Sigmoid colon (tissue), 7 donors: Measurements from ENCODE around the gene RHOC. TPM values are rescaled to one million over a fixed set of nuclear protein-coding genes. Genes with fewer than 3 reads are reported as not detected.

Experiments
- DNase-seq: peaks from one replicate; pipeline ENCODE4 v3.0.0-alpha.2; 2019
- H3K27ac ChIP-seq, 4 donors: fragments of 200-600 bp; sonication (generic); one replicate each; pipeline ENCODE4 v1.5.1; 2016 to 2019; ENCODE audit warnings: mild to moderate bottlenecking in 1 of 4
- H3K27me3 ChIP-seq, 3 donors: fragments of 200-600 bp; sonication (generic); one replicate each; pipeline ENCODE4 v1.5.1; 2019; ENCODE audit warnings: mild to moderate bottlenecking in 1 of 3
- H3K36me3 ChIP-seq, 4 donors: fragments of 200-600 bp; sonication (generic); one replicate each; pipeline ENCODE4 v1.5.1; 2016 to 2019
- H3K4me1 ChIP-seq, 4 donors: fragments of 200-600 bp; sonication (generic); one replicate each; pipeline ENCODE4 v1.5.1; 2017 to 2019
- H3K4me3 ChIP-seq, 4 donors: fragments of 200-600 bp; sonication (generic); one replicate each; pipeline ENCODE4 v1.5.1; 2017 to 2019; ENCODE audit warnings: mild to moderate bottlenecking in 2 of 4, moderate library complexity in 1 of 4
- H3K9me3 ChIP-seq, 4 donors: fragments of 200-600 bp in 3 of 4; sonication (generic) in 3 of 4; one replicate each; pipeline versions ENCODE4 v1.5.1 to v1.6.1; 2013 to 2019
- EP300 ChIP-seq, 4 donors: sonication (generic); formaldehyde crosslinking; IDR thresholded peaks; one replicate each; pipeline ENCODE4 v1.6.1; 2017; ENCODE audit warnings: antibody characterized with exemption in 4 of 4
- POLR2A ChIP-seq, 2 donors: fragments of 450-650 bp; IDR thresholded peaks; one replicate each; pipeline ENCODE4 v1.6.1; 2016; ENCODE audit warnings: antibody characterized with exemption in 2 of 2, mild to moderate bottlenecking in 2 of 2, moderate library complexity in 2 of 2
- POLR2AphosphoS5 ChIP-seq, 4 donors: sonication (generic); formaldehyde crosslinking; IDR thresholded peaks; one replicate each; pipeline ENCODE4 v1.6.1; 2017; ENCODE audit warnings: antibody characterized with exemption in 4 of 4
- WGBS, 2 donors: extraction: QIAGEN DNeasy Blood & Tissue Kit; methylation state at CpG; one replicate each; pipeline ENCODE4 v1.1.7; 2013; 5-methylcytosine and 5-hydroxymethylcytosine counted together
- intact Hi-C: fragments of 100-400 bp; cut with DNase I; formaldehyde crosslinking; loops from one replicate; pipeline ENCODE4 v1.15.1; 2023
- polyA plus RNA-seq, 3 donors: library from polyadenylated mRNA; stranded (reverse); fragments of 200-250 nt; gene quantifications; one replicate each; pipeline ENCODE4 v1.2.3, GENCODE V29; 2013
- total RNA-seq, 4 donors: library from RNA; depleted of rRNA; stranded (reverse); fragments of >200 nt; gene quantifications; one replicate each; pipeline ENCODE4 v1.1.0, GENCODE V29; 2016
- TF ChIP-seq, protein P1 (sequence below), 4 experiments: fragments of 450-650 bp in 3 of 4; fragments of 200-600 bp in 1 of 4; IDR thresholded peaks; one replicate each; pipeline ENCODE4 v1.5.1; 2016 to 2019; ENCODE audit warnings: antibody characterized with exemption in 4 of 4, mild to moderate bottlenecking in 3 of 4, moderate library complexity in 2 of 4
- donor health status: healthy with polysubstance abuse.
- donor health status: Bipolar disorder and iron deficiency.
- donor health status: healthy.

Gene RHOC
- total and polyA plus RNA-seq, 7 donors = 181 to 1,259 (median 244) TPM

GRCh38 chr1:112687785-112688496, 19.0 kb downstream of the RHOC start:
- Histone ChIP-seq H3K27me3 (no peaks in the 10 kb centered on the region), H3K27ac (peak overlapping the region; percentile 0 to 48 (median 41)), H3K9me3 (no peaks in the 10 kb centered on the region), H3K36me3 (peaks cover 14 to 47% (median 19%) of the 10 kb centered on the region in 4 donors), H3K4me3 (no peak overlapping the region), H3K4me1 (peaks cover 0 to 9% (median 3%) of the 10 kb centered on the region in 4 donors)
- intact Hi-C loops = no loop called here
- no peak for DNase-seq
- TF ChIP-seq EP300 (IDR thresholded peaks at IDR 0.05) = no peak
- no peak for TF ChIP-seq POLR2A (IDR thresholded peaks at IDR 0.05)
- TF ChIP-seq, protein P1, sequence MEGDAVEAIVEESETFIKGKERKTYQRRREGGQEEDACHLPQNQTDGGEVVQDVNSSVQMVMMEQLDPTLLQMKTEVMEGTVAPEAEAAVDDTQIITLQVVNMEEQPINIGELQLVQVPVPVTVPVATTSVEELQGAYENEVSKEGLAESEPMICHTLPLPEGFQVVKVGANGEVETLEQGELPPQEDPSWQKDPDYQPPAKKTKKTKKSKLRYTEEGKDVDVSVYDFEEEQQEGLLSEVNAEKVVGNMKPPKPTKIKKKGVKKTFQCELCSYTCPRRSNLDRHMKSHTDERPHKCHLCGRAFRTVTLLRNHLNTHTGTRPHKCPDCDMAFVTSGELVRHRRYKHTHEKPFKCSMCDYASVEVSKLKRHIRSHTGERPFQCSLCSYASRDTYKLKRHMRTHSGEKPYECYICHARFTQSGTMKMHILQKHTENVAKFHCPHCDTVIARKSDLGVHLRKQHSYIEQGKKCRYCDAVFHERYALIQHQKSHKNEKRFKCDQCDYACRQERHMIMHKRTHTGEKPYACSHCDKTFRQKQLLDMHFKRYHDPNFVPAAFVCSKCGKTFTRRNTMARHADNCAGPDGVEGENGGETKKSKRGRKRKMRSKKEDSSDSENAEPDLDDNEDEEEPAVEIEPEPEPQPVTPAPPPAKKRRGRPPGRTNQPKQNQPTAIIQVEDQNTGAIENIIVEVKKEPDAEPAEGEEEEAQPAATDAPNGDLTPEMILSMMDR (IDR thresholded peaks at IDR 0.05) = no peak
- TF ChIP-seq POLR2AphosphoS5 (IDR thresholded peaks at IDR 0.05) = no peak
- 88 to 92% methylated on average over 13 of the region's 13 CpGs for WGBS, 2 donors

DNA sequence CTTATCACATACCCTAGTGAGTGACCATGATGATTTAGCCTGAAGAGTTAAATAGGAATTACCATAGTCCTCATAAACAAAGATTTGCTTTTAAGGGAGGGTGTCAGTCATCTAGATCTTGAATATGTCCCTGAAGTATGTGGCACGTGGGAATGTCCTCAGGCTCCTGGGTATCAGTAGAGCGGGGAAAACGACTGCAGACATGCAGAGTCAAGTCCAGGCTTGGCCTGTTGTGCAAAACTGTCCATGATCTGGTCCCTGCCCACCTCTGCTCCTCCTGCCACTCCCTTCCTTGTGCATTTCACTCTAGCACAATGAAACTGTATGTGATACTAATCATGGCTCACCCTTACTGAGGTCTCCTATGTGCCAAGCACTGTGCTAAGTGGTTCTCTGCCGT, 19.6 kb downstream of the RHOC start:
- Histone ChIP-seq H3K36me3 (peaks cover 8 to 42% (median 16%) of the 10 kb centered on the region in 4 donors), H3K9me3 (no peaks in the 10 kb centered on the region), H3K4me1 (peaks cover 0 to 9% (median 3%) of the 10 kb centered on the region in 4 donors), H3K27ac (no peak overlapping the region), H3K4me3 (no peak overlapping the region), H3K27me3 (no peaks in the 10 kb centered on the region)
- intact Hi-C loops = no loop called here
- DNase-seq = no peak
- WGBS, 2 donors = 80 to 86% methylated on average over 4 of the region's 4 CpGs
- TF ChIP-seq EP300 (IDR thresholded peaks at IDR 0.05) (no peak), POLR2A (IDR thresholded peaks at IDR 0.05) (no peak), POLR2AphosphoS5 (IDR thresholded peaks at IDR 0.05) (no peak)
- TF ChIP-seq, protein P1 (IDR thresholded peaks at IDR 0.05) = no peak

- WGBS, 2 donors = 89 to 91% methylated on average over 4 of the region's 4 CpGs
- intact Hi-C loops = no loop called here
- no peak for DNase-seq
- peaks cover 0 to 9% (median 3%) of the 10 kb centered on the region in 4 donors for H3K4me1 ChIP-seq
- H3K27me3 ChIP-seq = no peaks in the 10 kb centered on the region
- no peak overlapping the region for H3K4me3 ChIP-seq
- H3K27ac ChIP-seq = no peak overlapping the region
- TF ChIP-seq POLR2A (IDR thresholded peaks at IDR 0.05) (no peak), EP300 (IDR thresholded peaks at IDR 0.05) (no peak), POLR2AphosphoS5 (IDR thresholded peaks at IDR 0.05) (no peak)
- TF ChIP-seq, protein P1 (IDR thresholded peaks at IDR 0.05) = no peak
- H3K36me3 ChIP-seq = peaks cover 5 to 36% (median 12%) of the 10 kb centered on the region in 4 donors
- H3K9me3 ChIP-seq = no peaks in the 10 kb centered on the region
These were observed 20.1 kb downstream of the RHOC start for GRCh38 chr1:112686835-112687234.

- intact Hi-C loops = no loop called here
- TF ChIP-seq, protein P1 (IDR thresholded peaks at IDR 0.05) = no peak
- no peak for TF ChIP-seq EP300 (IDR thresholded peaks at IDR 0.05)
- no peak for TF ChIP-seq POLR2AphosphoS5 (IDR thresholded peaks at IDR 0.05)
- no peak for TF ChIP-seq POLR2A (IDR thresholded peaks at IDR 0.05)
- H3K27me3 ChIP-seq = no peaks in the 10 kb centered on the region
- peaks cover 1 to 32% (median 10%) of the 10 kb centered on the region in 4 donors for H3K36me3 ChIP-seq
- no peak overlapping the region for H3K4me3 ChIP-seq
- no peak overlapping the region for H3K27ac ChIP-seq
- WGBS, 2 donors = 71 to 79% methylated on average over 3 of the region's 3 CpGs
- H3K4me1 ChIP-seq = peaks cover 0 to 9% (median 3%) of the 10 kb centered on the region in 4 donors
- no peaks in the 10 kb centered on the region for H3K9me3 ChIP-seq
- DNase-seq = no peak
These were observed 20.5 kb downstream of the RHOC start for GRCh38 chr1:112686417-112686816.
